Measurements from ENCODE around the gene TF.

The TF gene

GRCh38 chr3:133836497-133837158, 90.4 kb downstream of the TF start:
- DNase-seq (ENCODE audit: low read depth in 2 of 2): no peak

- DNase-seq (ENCODE audit: low read depth in 2 of 2): no peak
Observed at GRCh38 chr3:133837487-133838295, 91.5 kb downstream of the TF start.

DNA sequence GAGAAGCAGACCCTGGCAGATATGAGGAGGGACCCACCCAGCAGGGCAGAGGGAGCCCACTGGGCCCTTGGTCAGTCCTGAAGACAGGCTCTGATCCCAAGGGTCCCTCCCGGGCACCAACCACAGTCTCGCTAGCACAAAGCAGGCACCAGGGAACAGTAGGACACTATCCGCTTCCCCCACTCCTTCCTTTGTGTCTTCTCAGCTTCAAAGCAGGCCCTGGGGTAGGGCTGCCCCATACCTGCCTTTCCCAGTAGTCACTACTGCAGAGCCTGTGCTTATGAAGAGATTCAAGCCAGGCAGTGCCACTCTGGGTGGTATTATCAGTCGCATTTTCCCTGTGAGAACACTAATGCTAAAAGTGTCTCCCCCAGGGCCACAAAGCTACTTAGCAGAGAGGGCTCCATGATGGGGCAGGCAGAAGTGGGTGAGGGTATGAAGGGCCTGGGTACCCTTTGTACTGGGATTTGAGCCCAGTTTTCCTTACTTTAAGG, 92.2 kb downstream of the TF start:
- DNase-seq (ENCODE audit: low read depth in 2 of 2): no peak

GRCh38 chr3:133838916-133839800, 93.0 kb downstream of the TF start:
- no peak for DNase-seq (ENCODE audit: low read depth in 2 of 2)

GRCh38 chr3:133840055-133840737, 94.0 kb downstream of the TF start:
- no peak for DNase-seq (ENCODE audit: low read depth in 2 of 2)

DNA sequence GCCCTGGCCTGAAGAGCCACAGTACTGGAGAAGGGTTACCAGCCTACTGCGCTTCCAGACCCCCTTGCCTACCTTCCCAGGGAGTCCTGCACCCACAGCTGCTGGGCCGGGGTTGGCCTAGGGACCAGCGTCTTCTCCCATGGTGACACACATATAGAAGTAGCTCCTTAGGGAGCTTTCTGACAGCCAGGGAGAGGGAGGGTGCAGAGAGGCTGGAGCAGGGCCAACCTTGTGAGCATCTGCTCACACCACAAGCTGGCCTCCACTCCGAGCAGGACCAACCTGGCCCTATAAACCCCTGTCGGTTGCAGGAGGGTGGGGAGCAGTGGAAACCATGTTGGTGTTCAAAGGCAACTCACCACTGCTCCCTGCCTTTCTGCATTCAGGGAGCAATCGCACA, 94.6 kb downstream of the TF start:
- DNase-seq (ENCODE audit: low read depth in 2 of 2): no peak

GRCh38 chr3:133841196-133841595, 95.0 kb downstream of the TF start:
- DNase-seq (ENCODE audit: low read depth in 2 of 2): no peak

GRCh38 chr3:133842158-133842557, 96.0 kb downstream of the TF start:
- DNase-seq (ENCODE audit: low read depth in 2 of 2): no peak

GRCh38 chr3:133843634-133844033, 97.4 kb downstream of the TF start:
- DNase-seq (ENCODE audit: low read depth in 2 of 2): no peak

DNA sequence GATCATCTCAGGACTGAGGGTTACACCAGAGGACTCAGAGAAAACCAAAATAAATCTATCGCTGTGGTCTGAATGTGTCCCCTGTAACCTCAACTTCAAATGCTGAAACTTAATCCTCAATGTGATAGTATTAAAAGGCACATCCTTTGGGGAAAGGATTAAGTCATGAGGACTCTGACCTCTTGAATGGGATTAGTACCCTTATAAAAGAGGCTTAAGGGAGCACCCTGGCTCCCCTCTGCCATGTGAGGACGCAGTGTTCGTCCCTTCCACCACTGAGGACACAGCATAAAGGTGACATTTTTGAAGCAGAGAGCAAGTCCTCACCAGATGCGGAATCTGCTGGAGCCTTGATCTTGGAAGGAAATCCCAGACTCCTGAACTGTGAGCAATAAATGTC, 98.9 kb downstream of the TF start:
- no peak for DNase-seq (ENCODE audit: low read depth in 2 of 2)

All from stimulated activated CD4-positive, alpha-beta T cell treated with anti-CD3 and anti-CD28 coated beads, Interleukin-12 subunit alpha, Interleukin-12 subunit beta, amount 100 ng/mL, for 24 hours (primary cell).